Endothelial cell of umbilical vein (primary cell): ENCODE data around the gene CAMTA1. TPM values are rescaled to one million over a fixed set of nuclear protein-coding genes. Genes with fewer than 3 reads are reported as not detected.

Source experiments
- BruUV-seq: library from RNA; stranded (reverse); fragments of 400-500 nt; replicated peaks from 2 replicates; lab custom pipeline; 2021; lab: Mats Ljungman, UMichigan
- CTCF ChIA-PET: fragments of 300-600, 350-600 bp; sonication (Branson Sonifier 250); formaldehyde crosslinking; loops from one replicate; lab custom pipeline; 2021; ENCODE audit warnings: antibody characterized with exemption, inconsistent platforms; lab: Charles Lee
- POLR2A ChIA-PET: fragments of 300-600, 350-600 bp; sonication (Branson Sonifier 250); formaldehyde crosslinking; loops from one replicate; lab custom pipeline; 2021; ENCODE audit warnings: antibody characterized with exemption, inconsistent platforms; lab: Charles Lee
- DNase-seq: peaks from one replicate; pipeline ENCODE4 v3.0.0-alpha.2; 2011; ENCODE audit warnings: low read depth, low spot score
- FAIRE-seq: peaks from 2 replicates; lab custom pipeline; 2011; peaks lifted over from hg19 to GRCh38; lab: Jason Lieb, UNC
- H2AFZ ChIP-seq: 2 replicates; pipeline ENCODE4 v1.6.0; 2012; ENCODE audit warnings: low read depth, low read length, control low read depth, inconsistent platforms
- H3K27ac ChIP-seq: 2 replicates; pipeline ENCODE4 v1.5.1; 2011; ENCODE audit warnings: low read depth, mild to moderate bottlenecking, control low read depth, low read length, moderate library complexity; ENCODE audit not compliant: insufficient read depth
- H3K27me3 ChIP-seq, 2 experiments: 2 replicates each; pipeline versions ENCODE4 v1.6.0 to v1.6.1; 2011; ENCODE audit warnings: low read length in 2 of 2, mixed read lengths in 1 of 2; ENCODE audit not compliant: control insufficient read depth in 2 of 2, insufficient read depth in 2 of 2
- H3K36me3 ChIP-seq, 2 experiments: 2 replicates in 1 of 2; 3 replicates in 1 of 2; pipeline ENCODE4 v1.5.1; 2011; ENCODE audit warnings: low read length in 2 of 2, mild to moderate bottlenecking in 1 of 2, moderate library complexity in 1 of 2; ENCODE audit not compliant: control insufficient read depth in 2 of 2, insufficient read depth in 2 of 2; ENCODE audit errors: extremely low read depth in 1 of 2
- H3K4me1 ChIP-seq: 3 replicates; pipeline ENCODE4 v1.5.1; 2011; ENCODE audit warnings: mild to moderate bottlenecking, low read length; ENCODE audit not compliant: control insufficient read depth, insufficient read depth; ENCODE audit errors: extremely low read depth
- H3K4me2 ChIP-seq: 2 replicates; pipeline ENCODE4 v1.6.1; 2011; ENCODE audit warnings: low read length, control low read depth, mixed read lengths; ENCODE audit not compliant: insufficient read depth
- H3K4me3 ChIP-seq, 3 experiments: fragments of 200-600 bp in 1 of 3; sonication (generic), shearing (Covaris generic) in 1 of 3; replicated peaks in 1 of 3; 2 replicates each; pipeline ENCODE4 v1.5.1; 2011 to 2016; ENCODE audit warnings: control low read depth in 3 of 3, low read length in 3 of 3, mild to moderate bottlenecking in 2 of 3, inconsistent platforms in 1 of 3, low read depth in 1 of 3, moderate library complexity in 1 of 3; ENCODE audit not compliant: insufficient read depth in 1 of 3
- H3K79me2 ChIP-seq: 2 replicates; pipeline ENCODE4 v1.6.0; 2012; ENCODE audit warnings: low read length, inconsistent platforms; ENCODE audit not compliant: control insufficient read depth, insufficient read depth
- H3K9ac ChIP-seq: replicated peaks from 2 replicates; pipeline ENCODE3; 2011; ENCODE audit warnings: low read length, control low read depth; ENCODE audit not compliant: insufficient read depth; ENCODE audit errors: extremely low read depth
- H3K9me1 ChIP-seq: replicated peaks from 3 replicates; pipeline ENCODE4 v1.6.0; 2011; ENCODE audit warnings: mild to moderate bottlenecking, low read length; ENCODE audit not compliant: control insufficient read depth, insufficient read depth; ENCODE audit errors: extremely low read depth
- H3K9me3 ChIP-seq: replicated peaks from 2 replicates; pipeline ENCODE4 v1.5.1; 2012; ENCODE audit warnings: low read length, inconsistent platforms; ENCODE audit not compliant: control insufficient read depth, insufficient read depth
- H4K20me1 ChIP-seq: replicated peaks from 2 replicates; pipeline ENCODE3; 2011; ENCODE audit warnings: mild to moderate bottlenecking, low read length; ENCODE audit not compliant: control insufficient read depth, insufficient read depth; ENCODE audit errors: extremely low read depth
- EZH2 ChIP-seq: IDR thresholded peaks from 2 replicates; pipeline ENCODE4 v1.6.1; 2012; ENCODE audit warnings: borderline replicate concordance, low read depth, mild to moderate bottlenecking, moderate library complexity, low read length, inconsistent platforms; ENCODE audit not compliant: severe bottlenecking
- FOS ChIP-seq: IDR thresholded peaks from 2 replicates; pipeline ENCODE4 v1.6.1; 2011; ENCODE audit warnings: mild to moderate bottlenecking, low read length, moderate library complexity, borderline replicate concordance; ENCODE audit not compliant: insufficient read depth
- GATA2 ChIP-seq: IDR thresholded peaks from 2 replicates; pipeline ENCODE4 v1.7.0; 2011; ENCODE audit warnings: low read depth, mild to moderate bottlenecking, moderate library complexity, mixed read lengths, low read length; ENCODE audit not compliant: insufficient read length, insufficient read depth
- JUN ChIP-seq: IDR thresholded peaks from 2 replicates; pipeline ENCODE4 v1.6.1; 2011; ENCODE audit warnings: borderline replicate concordance, low read depth; ENCODE audit not compliant: insufficient read length, insufficient read depth
- MYC ChIP-seq: IDR thresholded peaks from one replicate; pipeline ENCODE4 v1.6.1; 2011; ENCODE audit warnings: mild to moderate bottlenecking, low read depth, low read length
- POLR2A ChIP-seq: IDR thresholded peaks from 2 replicates; pipeline ENCODE4 v1.6.1; 2012; ENCODE audit warnings: low read depth, mild to moderate bottlenecking, control low read depth, low read length
- POLR2AphosphoS5 ChIP-seq: IDR thresholded peaks from 2 replicates; pipeline ENCODE4 v1.6.1; 2012; ENCODE audit warnings: low read depth, mild to moderate bottlenecking, control low read depth, low read length, moderate library complexity; ENCODE audit not compliant: insufficient read depth
- dilution Hi-C: fragments of 300-500 bp; cut with MboI; formaldehyde crosslinking; loops from one replicate; pipeline ENCODE4 v1.15.0; 2019; ENCODE audit warnings: low sequenced_read_pairs; ENCODE audit not compliant: extremely low pct_ligation_motif_present
- intact Hi-C: fragments of 100-400 bp; cut with micrococcal nuclease; formaldehyde crosslinking; loops from one replicate; pipeline ENCODE4 v1.10.0; 2022
- polyA plus RNA-seq, 4 experiments: library from polyadenylated mRNA; depleted of rRNA in 3 of 4; stranded (reverse) in 3 of 4; unstranded in 1 of 4; fragments of >200 nt; gene quantifications; 2 replicates each; pipeline versions ENCODE4 v1.2.1 to v1.2.3, GENCODE V29; 2011 to 2012; ENCODE audit warnings: missing spikeins in 1 of 4
- total RNA-seq: library from RNA; stranded (reverse); gene quantifications from 2 replicates; pipeline ENCODE4 v1.2.3, GENCODE V29; 2021
- TF ChIP-seq, protein P1 (sequence below): IDR thresholded peaks from 2 replicates; pipeline ENCODE4 v1.6.1; 2011; ENCODE audit not compliant: insufficient read depth, insufficient read length
- TF ChIP-seq, protein P2 (sequence below), 2 donors: IDR thresholded peaks; 1 replicate in 1 of 2; 2 replicates in 1 of 2; pipeline ENCODE4 v1.5.1; 2011; ENCODE audit warnings: low read length in 2 of 2, mild to moderate bottlenecking in 2 of 2, moderate library complexity in 2 of 2, control low read depth in 1 of 2, inconsistent platforms in 1 of 2, low read depth in 1 of 2; ENCODE audit not compliant: insufficient read depth in 1 of 2; ENCODE audit errors: extremely low read depth in 1 of 2

CAMTA1 gene
- total and polyA plus RNA-seq, 2 donors (not counting 3 experiments of a cell fraction or from before 2014, with no cell fraction given), result 50.8 to 92.7 TPM

DNA sequence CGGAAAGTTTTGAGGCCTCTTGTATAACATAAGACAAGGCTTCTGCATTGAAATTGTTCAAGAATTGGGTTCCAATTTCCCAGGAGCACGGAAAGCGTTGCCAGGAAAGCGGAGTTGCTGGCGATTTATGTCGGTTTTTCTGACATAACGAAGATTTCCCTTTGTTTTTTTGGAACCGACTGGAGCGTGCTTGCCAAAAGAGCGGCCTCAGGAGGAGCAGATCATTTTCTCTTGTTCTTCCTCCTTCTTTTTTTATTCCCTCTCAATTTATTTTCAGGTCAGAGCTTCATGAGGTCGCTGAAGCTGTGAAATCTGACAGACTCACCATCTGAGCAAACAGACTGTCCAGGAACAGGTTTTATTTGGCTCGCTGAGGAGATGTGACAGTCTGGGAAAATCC lies 275.5 kb downstream of the CAMTA1 start:
- no peak overlapping the region for H2AFZ ChIP-seq
- no peaks in the 10 kb centered on the region for H3K4me1 ChIP-seq
- H3K79me2 ChIP-seq, result no peaks in the 10 kb centered on the region
- ChIA-PET POLR2A (no interaction called here), CTCF (interaction anchor here (1.0 to 1.9 kb wide), 2 partner anchors 9 to 18 kb away, joined by 3 to 11 read pairs; no protein-coding TSS in a partner anchor)
- no peaks in the 10 kb centered on the region for H3K27me3 ChIP-seq
- H3K4me2 ChIP-seq, result no peak overlapping the region
- BruUV-seq, result no TSS peak
- no peak for FAIRE-seq
- no peaks in the 10 kb centered on the region for H3K9me1 ChIP-seq
- H3K36me3 ChIP-seq, result no peaks in the 10 kb centered on the region
- DNase-seq, result no peak
- H3K9ac ChIP-seq, result no peak overlapping the region
- dilution Hi-C loops (no loop called here), intact Hi-C loops (no loop called here)
- H3K9me3 ChIP-seq, result no peaks in the 10 kb centered on the region
- H4K20me1 ChIP-seq, result no peaks in the 10 kb centered on the region
- TF ChIP-seq, protein P1, sequence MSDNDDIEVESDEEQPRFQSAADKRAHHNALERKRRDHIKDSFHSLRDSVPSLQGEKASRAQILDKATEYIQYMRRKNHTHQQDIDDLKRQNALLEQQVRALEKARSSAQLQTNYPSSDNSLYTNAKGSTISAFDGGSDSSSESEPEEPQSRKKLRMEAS, result no peak
- TF ChIP-seq FOS, result no peak
- no peak for TF ChIP-seq EZH2
- TF ChIP-seq POLR2A, result no peak
- TF ChIP-seq JUN, result no peak
- no peak for TF ChIP-seq GATA2
- no peak for TF ChIP-seq MYC
- TF ChIP-seq, protein P2, sequence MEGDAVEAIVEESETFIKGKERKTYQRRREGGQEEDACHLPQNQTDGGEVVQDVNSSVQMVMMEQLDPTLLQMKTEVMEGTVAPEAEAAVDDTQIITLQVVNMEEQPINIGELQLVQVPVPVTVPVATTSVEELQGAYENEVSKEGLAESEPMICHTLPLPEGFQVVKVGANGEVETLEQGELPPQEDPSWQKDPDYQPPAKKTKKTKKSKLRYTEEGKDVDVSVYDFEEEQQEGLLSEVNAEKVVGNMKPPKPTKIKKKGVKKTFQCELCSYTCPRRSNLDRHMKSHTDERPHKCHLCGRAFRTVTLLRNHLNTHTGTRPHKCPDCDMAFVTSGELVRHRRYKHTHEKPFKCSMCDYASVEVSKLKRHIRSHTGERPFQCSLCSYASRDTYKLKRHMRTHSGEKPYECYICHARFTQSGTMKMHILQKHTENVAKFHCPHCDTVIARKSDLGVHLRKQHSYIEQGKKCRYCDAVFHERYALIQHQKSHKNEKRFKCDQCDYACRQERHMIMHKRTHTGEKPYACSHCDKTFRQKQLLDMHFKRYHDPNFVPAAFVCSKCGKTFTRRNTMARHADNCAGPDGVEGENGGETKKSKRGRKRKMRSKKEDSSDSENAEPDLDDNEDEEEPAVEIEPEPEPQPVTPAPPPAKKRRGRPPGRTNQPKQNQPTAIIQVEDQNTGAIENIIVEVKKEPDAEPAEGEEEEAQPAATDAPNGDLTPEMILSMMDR (IDR thresholded peaks at IDR 0.05; ENCODE audit: extremely low read depth in 1 of 2, insufficient read depth in 1 of 2, low read depth in 1 of 2, low read length in 2 of 2), result no peak
- TF ChIP-seq POLR2AphosphoS5, result no peak
- no peak overlapping the region for H3K4me3 ChIP-seq
- H3K27ac ChIP-seq, result no peak overlapping the region
